ENCODE results near the gene PUS7L. TPM values are rescaled to one million over a fixed set of nuclear protein-coding genes. Genes with fewer than 3 reads are reported as not detected.
A peak's percentile ranks its signal among the peaks of the same experiment; 100 is the strongest.
"Not testable (repeated sequence)": the region's sequence is repeated elsewhere in the genome, so short reads cannot be mapped to it uniquely, and the experiment has no call there.

The PUS7L gene
- total RNA-seq, 1 experiment from 2014 or later = 11.4 TPM

DNA sequence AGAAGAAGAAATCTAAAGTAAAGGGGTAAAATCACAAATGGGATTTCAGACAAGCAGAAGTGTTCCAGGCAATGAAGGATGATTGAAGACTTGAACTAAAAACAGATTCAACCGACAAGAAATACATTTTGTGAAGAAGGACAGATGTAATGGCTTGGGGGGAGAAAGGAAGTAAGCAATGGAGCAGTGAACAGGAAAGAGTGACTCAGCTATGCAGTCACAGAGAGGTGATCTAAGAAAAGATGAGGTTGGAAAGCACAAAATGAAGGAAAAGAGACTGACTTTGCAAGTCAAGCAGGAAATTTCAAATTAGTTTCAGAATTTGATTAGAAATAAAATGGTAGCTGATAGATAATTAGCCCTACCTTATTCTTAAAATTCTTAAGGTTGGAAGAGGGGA, 66.5 kb downstream of the PUS7L start:
- Histone ChIP-seq H3K36me3 (ENCODE audit: control insufficient read depth, insufficient read depth, low read length) (no peaks in the 10 kb centered on the region), H3K27me3 (ENCODE audit: control insufficient read depth, insufficient read depth, low read length) (no peaks in the 10 kb centered on the region), H3K9me3 (ENCODE audit: control insufficient read depth, insufficient read depth, low read depth, low read length) (no peaks in the 10 kb centered on the region), H3K4me3 (ENCODE audit: low read depth in 2 of 2, low read length in 2 of 2) (no peak overlapping the region), H3K27ac (ENCODE audit: low read length) (no peak overlapping the region), H3K4me1 (ENCODE audit: control insufficient read depth, insufficient read depth, low read length) (no peaks in the 10 kb centered on the region)
- POLR2A ChIA-PET = no interaction called here
- in situ Hi-C loops (cut with HindIII; ENCODE audit: low pct_unique_long_range_greater_than_20kb, low sequenced_read_pairs) = no loop called here
- BruUV-seq (replicated peaks) = no TSS peak
- DNase-seq (ENCODE audit: low read depth, low spot score) = no peak
- no peak for ATAC-seq
- no peak for TF ChIP-seq TCF7L2 (IDR thresholded peaks at IDR 0.05; ENCODE audit: low read depth, low read length)
- TF ChIP-seq SIN3A (IDR thresholded peaks at IDR 0.05; ENCODE audit: borderline replicate concordance, insufficient read depth, low read depth, low read length) = no peak
- TF ChIP-seq, protein P1, sequence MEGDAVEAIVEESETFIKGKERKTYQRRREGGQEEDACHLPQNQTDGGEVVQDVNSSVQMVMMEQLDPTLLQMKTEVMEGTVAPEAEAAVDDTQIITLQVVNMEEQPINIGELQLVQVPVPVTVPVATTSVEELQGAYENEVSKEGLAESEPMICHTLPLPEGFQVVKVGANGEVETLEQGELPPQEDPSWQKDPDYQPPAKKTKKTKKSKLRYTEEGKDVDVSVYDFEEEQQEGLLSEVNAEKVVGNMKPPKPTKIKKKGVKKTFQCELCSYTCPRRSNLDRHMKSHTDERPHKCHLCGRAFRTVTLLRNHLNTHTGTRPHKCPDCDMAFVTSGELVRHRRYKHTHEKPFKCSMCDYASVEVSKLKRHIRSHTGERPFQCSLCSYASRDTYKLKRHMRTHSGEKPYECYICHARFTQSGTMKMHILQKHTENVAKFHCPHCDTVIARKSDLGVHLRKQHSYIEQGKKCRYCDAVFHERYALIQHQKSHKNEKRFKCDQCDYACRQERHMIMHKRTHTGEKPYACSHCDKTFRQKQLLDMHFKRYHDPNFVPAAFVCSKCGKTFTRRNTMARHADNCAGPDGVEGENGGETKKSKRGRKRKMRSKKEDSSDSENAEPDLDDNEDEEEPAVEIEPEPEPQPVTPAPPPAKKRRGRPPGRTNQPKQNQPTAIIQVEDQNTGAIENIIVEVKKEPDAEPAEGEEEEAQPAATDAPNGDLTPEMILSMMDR (IDR thresholded peaks at IDR 0.05) = no peak
- TF ChIP-seq POLR2AphosphoS5 (IDR thresholded peaks at IDR 0.05; ENCODE audit: low read depth, low read length) = no peak
- TF ChIP-seq REST (IDR thresholded peaks at IDR 0.05; ENCODE audit: insufficient read depth in 1 of 2, low read depth in 2 of 2, low read length in 1 of 2) = no peak
- intact Hi-C loops (cut with micrococcal nuclease; ENCODE audit: unreplicated experiment) = no loop called here
- CTCF ChIA-PET = no interaction called here

DNA sequence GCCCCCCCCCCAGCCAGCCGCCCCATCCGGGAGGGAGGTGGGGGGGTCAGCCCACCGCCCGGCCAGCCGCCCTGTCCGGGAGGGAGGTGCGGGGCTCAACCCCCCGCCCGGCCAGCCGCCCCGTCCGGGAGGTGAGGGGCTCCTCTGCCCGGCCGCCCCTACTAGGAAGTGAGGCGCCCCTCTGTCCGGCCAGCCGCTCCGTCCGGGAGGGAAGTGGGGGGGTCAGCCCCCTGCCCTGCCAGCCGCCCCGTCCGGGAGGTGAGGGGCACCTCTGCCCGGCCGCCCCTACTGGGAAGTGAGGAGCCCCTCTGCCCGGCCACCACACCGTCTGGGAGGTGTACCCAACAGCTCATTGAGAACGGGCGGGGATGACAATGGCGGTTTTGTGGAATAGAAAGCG, 73.1 kb downstream of the PUS7L start:
- H3K9me3 ChIP-seq (ENCODE audit: control insufficient read depth, insufficient read depth, low read depth, low read length); H3K27ac ChIP-seq (ENCODE audit: low read length); H3K4me3 ChIP-seq (ENCODE audit: low read depth in 2 of 2, low read length in 2 of 2); DNase-seq (ENCODE audit: low read depth, low spot score); in situ Hi-C loops (cut with HindIII; ENCODE audit: low pct_unique_long_range_greater_than_20kb, low sequenced_read_pairs); H3K4me1 ChIP-seq (ENCODE audit: control insufficient read depth, insufficient read depth, low read length); intact Hi-C loops (cut with micrococcal nuclease; ENCODE audit: unreplicated experiment); ATAC-seq; POLR2A ChIA-PET; CTCF ChIA-PET; H3K27me3 ChIP-seq (ENCODE audit: control insufficient read depth, insufficient read depth, low read length); H3K36me3 ChIP-seq (ENCODE audit: control insufficient read depth, insufficient read depth, low read length); BruUV-seq (replicated peaks): not testable (repeated sequence)

GRCh38 chr12:43676183-43676813, 82.3 kb downstream of the PUS7L start:
- H3K27me3 ChIP-seq (ENCODE audit: control insufficient read depth, insufficient read depth, low read length) = no peaks in the 10 kb centered on the region; the same call in 1 of the 2 replicates
- intact Hi-C loops (cut with micrococcal nuclease; ENCODE audit: unreplicated experiment) (no loop called here), in situ Hi-C loops (cut with HindIII; ENCODE audit: low pct_unique_long_range_greater_than_20kb, low sequenced_read_pairs) (no loop called here)
- ChIA-PET POLR2A (no interaction called here), CTCF (no interaction called here)
- no peaks in the 10 kb centered on the region for H3K9me3 ChIP-seq (ENCODE audit: control insufficient read depth, insufficient read depth, low read depth, low read length)
- no peak overlapping the region for H3K27ac ChIP-seq (ENCODE audit: low read length)
- no peaks in the 10 kb centered on the region for H3K4me1 ChIP-seq (ENCODE audit: control insufficient read depth, insufficient read depth, low read length)
- DNase-seq (ENCODE audit: low read depth, low spot score) (peak; percentile 25), ATAC-seq (no peak)
- TF ChIP-seq TCF7L2 (IDR thresholded peaks at IDR 0.05; ENCODE audit: low read depth, low read length) = no peak
- TF ChIP-seq, protein P1 (IDR thresholded peaks at IDR 0.05) = peak; percentile 73
- no peak overlapping the region for H3K4me3 ChIP-seq (ENCODE audit: low read depth in 2 of 2, low read length in 2 of 2)
- no TSS peak for BruUV-seq (replicated peaks)
- H3K36me3 ChIP-seq (ENCODE audit: control insufficient read depth, insufficient read depth, low read length) = no peaks in the 10 kb centered on the region

All from Panc1 (cell line).